Tibial artery (tissue), 4 donors: ENCODE results near the gene IFNA4.

Experiments used
- DNase-seq, 2 donors: peaks; one replicate each; pipeline ENCODE4 v3.0.0-alpha.2; 2019
- H3K27ac ChIP-seq, 2 donors: fragments of 200-600 bp; sonication (generic) in 1 of 2; 1 replicate in 1 of 2; 2 replicates in 1 of 2; pipeline ENCODE4 v1.5.1; 2018 to 2019; ENCODE audit warnings: mild to moderate bottlenecking in 1 of 2
- H3K27me3 ChIP-seq, 2 donors: fragments of 200-600 bp; sonication (generic) in 1 of 2; one replicate each; pipeline versions ENCODE4 v1.5.1 to v1.6.0; 2016 to 2019
- H3K36me3 ChIP-seq, 3 donors: fragments of 200-600 bp; sonication (generic) in 2 of 3; one replicate each; pipeline ENCODE4 v1.5.1; 2016 to 2019; ENCODE audit warnings: mild to moderate bottlenecking in 2 of 3
- H3K4me1 ChIP-seq, 4 donors: fragments of 200-600 bp; sonication (generic) in 2 of 4; 1 replicate in 3 of 4; 2 replicates in 1 of 4; pipeline ENCODE4 v1.5.1; 2016 to 2019
- H3K4me3 ChIP-seq, 2 donors: fragments of 200-600 bp; sonication (generic) in 1 of 2; 1 replicate in 1 of 2; 2 replicates in 1 of 2; pipeline ENCODE4 v1.5.1; 2018 to 2019; ENCODE audit warnings: mild to moderate bottlenecking in 2 of 2
- H3K9me3 ChIP-seq, 3 donors: fragments of 200-600 bp; sonication (generic) in 1 of 3; one replicate each; pipeline ENCODE4 v1.5.1; 2016 to 2019
- CTCF ChIP-seq, 2 experiments: fragments of 200-600 bp in 1 of 2; fragments of 450-650 bp in 1 of 2; IDR thresholded peaks; one replicate each; pipeline ENCODE4 v1.5.1; 2017 to 2019; ENCODE audit warnings: antibody characterized with exemption in 2 of 2, mild to moderate bottlenecking in 1 of 2, moderate library complexity in 1 of 2
- intact Hi-C: fragments of 100-400 bp; cut with DNase I; formaldehyde crosslinking; loops from one replicate; pipeline ENCODE4 v1.15.0; 2023; ENCODE audit warnings: low total_unique reads

IFNA4 gene

GRCh38 chr9:21141427-21141882, 45.9 kb downstream of the IFNA4 start, which contains the start of gene IFNW1:
TSS of gene IFNW1 (minus strand) at chr9:21141832. CDS start at chr9:21141570, 262 bp downstream.
- intact Hi-C loops, result no loop called here
- TF ChIP-seq CTCF (IDR thresholded peaks at IDR 0.05), result no peak
- no peaks in the 10 kb centered on the region for H3K4me1 ChIP-seq

GRCh38 chr9:21137020-21137419, 50.4 kb downstream of the IFNA4 start:
- Histone ChIP-seq H3K27ac (no peak overlapping the region), H3K27me3 (no peaks in the 10 kb centered on the region), H3K36me3 (no peaks in the 10 kb centered on the region), H3K4me3 (no peak overlapping the region), H3K4me1 (no peaks in the 10 kb centered on the region), H3K9me3 (no peaks in the 10 kb centered on the region)
- TF ChIP-seq CTCF (IDR thresholded peaks at IDR 0.05), result no peak
- no peak for DNase-seq
- intact Hi-C loops, result no loop called here

More at GRCh38 chr9:21141427-21141882, 45.9 kb downstream of the IFNA4 start, which contains the start of gene IFNW1:
- H3K4me3 ChIP-seq, result no peak within 1 kb of the TSS
- H3K27me3 ChIP-seq, result no peaks in the 10 kb centered on the region
- H3K36me3 ChIP-seq, result no peaks in the 10 kb centered on the region
- DNase-seq, result no peak
- no peaks in the 10 kb centered on the region for H3K9me3 ChIP-seq
- no peak within 1 kb of the TSS for H3K27ac ChIP-seq
